COLO668 (cell line): ENCODE measurements around the gene KIAA1217.
"Not testable (repeated sequence)": the region's sequence is repeated elsewhere in the genome, so short reads cannot be mapped to it uniquely, and the experiment has no call there.

ENCODE experiments used
- DNase-seq: peaks from one replicate; lab custom pipeline; 2025; ENCODE audit not compliant: unreplicated experiment; lab: John Stamatoyannopoulos, UW

KIAA1217 gene

DNA sequence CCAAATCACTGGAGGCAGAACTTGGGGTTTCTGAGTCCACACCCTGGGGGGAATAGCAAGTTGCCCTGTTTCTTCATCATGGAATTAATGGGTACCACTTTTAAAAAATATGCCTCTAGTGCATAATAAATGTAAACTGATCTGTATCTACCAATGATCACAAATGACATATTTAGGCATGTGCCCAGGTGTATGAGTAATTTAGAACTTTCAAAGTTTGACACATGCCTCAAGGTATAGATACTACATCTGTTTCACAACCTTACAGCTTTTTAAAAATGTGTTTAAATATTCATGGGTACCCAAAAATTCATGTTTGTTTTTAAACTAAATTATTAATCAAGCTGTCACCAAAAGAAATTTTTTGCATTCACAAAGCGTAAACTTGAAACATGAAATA lies 226.0 kb downstream of the KIAA1217 start:
- no peak for DNase-seq

DNA sequence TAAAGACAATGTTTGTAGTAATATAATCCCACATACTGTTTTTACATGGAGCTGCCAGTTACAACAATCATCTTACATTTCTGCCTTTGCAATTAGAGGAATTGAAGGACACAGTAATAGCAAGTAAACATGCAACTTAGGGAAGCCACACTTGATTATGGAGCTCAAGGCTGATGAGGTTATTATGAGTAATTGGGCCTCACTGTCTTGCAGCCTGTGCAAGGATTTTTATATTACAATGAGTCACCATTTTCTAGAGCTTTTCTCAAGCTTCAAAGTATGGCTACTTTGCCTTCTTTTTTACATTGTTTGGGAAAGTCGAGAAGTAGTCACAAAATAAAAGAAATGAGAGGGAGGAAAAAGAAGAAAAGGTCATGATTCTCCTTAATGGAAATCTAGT lies 226.4 kb downstream of the KIAA1217 start:
- DNase-seq: no peak

DNA sequence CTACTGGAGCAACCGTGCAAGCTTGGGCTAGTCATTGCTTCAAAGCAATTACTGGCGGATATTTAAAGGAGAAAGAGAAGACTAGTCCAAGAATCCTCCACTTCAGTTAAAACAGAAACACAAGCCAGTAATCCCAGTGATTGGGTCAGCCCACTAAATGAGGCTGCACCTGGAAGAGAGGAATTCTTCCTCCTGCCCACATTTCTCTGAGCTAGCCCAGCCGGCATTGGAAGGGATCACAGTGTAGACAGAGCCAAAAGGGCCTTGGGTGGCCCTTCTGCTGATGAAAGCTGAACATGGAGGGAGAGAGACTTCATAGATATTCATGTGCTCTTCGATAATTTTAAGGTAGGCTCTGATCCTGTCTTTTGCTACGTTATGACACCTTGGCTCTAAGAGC lies 228.4 kb downstream of the KIAA1217 start:
- DNase-seq: no peak

DNA sequence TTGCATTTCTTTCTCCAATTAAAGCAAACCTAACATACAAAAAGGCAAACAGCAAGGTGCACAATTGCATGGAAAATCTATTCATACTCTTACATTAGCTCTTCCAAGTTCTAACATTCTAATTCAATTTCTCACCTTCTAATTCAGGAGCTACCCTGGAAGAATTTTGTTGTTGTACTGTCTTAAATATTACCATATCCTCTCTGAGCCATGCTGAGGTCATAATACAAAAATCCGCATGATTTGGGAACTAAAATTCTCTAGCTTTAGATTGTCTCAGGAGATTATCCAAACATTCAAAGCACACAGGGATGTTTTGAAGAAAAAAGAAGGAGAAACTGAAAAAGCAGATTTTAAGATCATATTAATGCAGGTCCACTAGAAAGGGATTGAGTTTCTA lies 229.9 kb downstream of the KIAA1217 start:
- no peak for DNase-seq

DNA sequence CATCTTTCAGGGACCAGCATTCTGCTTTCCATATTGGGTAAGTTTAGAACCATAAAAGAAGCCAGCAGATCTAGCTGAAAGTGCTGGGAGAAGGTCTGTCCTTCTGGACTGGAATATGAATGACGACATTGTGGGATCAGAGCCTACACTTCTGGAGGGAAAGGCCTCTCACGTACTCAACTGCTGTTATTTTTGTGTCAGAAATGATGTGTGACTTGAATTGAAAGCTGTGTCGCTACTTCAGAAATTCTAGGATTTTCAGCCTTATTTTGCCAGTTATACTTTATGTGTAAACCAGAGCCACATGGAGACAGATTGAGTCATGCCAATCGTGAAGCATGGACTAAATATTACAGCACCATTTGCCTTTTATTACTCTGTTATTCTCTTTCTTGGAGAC lies 231.0 kb downstream of the KIAA1217 start:
- no peak for DNase-seq

DNA sequence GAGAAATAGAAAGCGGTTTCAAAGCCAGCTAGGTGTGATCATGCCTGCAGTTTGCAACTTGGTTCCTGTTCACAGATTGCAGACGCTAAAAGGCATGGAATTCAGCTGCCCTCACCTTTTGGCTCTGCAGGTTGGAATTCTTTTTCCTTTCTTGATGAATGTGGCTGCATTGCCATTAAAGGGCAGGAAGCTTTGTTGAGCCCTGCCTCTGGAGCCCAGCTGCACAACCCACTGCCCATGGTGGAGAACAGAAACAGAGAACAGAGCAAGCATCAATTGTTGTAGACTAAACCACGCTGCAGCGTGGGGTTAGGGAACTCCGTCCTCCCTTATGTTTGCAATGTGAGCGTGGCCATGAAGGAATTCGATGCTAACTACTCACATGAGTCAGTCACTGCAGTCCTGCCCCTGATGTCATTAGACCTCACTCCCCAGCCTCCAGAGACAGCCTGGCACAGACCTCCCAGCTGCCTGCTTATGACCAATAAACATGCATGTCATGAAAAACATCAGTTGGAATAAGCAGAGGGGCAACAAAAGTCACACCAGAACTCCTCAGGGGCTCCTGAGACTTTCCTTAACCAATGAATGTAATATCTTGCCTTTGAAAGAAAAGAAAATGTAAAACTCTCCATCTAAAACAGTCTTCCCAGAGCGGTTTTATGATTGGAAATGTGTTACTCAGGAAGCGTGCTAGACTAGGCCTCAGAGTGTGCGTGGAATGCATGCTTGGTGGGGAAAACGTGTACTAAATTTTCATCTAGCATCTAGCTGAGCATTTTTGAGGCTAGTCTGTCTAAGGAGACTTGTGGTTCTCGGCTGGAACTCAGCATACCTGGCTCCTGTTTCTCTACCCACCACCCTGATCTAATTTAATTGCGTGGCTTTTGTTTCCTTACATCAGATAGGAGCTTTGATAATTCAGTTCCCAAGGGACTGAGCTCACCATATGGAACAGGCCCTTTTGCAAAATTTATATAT lies 232.2 kb downstream of the KIAA1217 start:
- no peak for DNase-seq

DNA sequence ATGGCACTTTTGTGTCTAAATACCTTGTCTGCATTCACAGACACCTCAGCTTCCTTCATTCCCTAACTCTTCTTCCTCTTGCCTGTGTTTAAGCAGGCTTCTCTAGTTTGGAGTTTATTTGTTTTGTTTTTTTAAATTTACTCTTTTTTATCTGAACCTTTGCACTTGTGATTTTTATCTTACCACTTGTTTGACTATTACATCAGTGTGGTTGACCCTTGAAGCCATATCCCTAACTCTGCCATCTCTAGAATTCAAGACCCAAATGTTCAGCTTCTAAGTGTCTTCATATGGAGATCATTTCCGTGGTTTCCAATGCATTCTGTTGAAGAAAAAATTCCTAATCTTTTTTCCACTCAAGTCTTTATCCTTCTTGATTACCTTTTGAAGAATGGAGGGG lies 233.3 kb downstream of the KIAA1217 start:
- DNase-seq: no peak

DNA sequence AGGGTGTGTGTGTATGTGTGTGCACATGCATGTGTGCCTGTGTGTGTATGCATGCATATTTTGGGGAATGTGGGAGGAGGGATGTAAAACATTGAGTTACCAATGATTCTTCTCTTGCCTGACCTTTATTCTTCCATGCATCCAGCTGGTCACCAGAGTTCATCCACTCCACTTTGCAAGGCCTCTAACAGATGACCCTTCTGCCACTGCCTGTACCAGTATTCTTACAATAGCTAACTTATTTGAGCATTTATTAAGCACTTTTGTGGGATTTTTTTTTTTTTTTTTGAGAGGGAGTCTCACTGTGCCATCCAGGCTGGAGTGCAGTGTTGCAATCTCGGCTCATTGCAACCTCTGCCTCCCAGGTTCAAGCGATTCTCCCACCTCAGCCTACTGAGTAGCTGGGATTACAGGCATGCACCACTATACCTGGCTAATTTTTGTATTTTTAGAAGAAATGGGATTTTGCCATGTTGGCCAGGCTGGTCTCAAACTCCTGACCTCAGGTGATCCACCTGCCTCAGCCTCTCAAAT lies 233.8 kb downstream of the KIAA1217 start:
- not testable (repeated sequence) for DNase-seq

DNA sequence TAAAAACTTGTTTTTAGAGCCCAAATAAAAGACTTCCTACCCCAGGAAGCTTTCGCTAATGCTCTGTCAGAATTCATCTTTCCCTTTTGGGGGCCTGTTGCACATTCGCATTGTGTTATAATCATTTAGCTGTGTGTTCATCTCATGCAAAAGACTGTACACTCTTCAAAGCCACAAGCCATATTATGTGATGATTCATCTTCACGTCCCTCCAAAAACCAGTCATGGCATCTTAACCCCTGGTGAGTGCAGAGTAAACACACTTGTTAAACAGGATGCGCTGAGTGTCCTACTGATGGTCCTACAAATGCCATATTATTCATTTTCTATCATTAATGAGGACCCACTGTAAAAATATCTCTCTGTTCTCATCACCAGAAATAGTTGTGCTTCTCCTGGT lies 235.4 kb downstream of the KIAA1217 start:
- no peak for DNase-seq

DNA sequence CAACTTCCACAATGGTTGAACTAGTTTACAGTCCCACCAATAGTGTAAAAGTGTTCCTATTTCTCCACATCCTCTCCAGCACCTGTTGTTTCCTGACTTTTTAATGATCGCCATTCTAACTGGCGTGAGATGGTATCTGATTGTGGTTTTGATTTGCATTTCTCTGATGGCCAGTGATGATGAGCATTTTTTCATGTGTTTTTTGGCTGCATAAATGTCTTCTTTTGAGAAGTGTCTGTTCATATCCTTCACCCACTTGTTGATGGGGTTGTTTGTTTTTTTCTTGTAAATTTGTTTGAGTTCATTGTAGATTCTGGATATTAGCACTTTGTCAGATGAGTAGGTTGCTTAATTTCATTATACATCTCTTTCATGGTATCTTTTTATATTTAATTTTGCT lies 237.0 kb downstream of the KIAA1217 start:
- DNase-seq: not testable (repeated sequence)

DNA sequence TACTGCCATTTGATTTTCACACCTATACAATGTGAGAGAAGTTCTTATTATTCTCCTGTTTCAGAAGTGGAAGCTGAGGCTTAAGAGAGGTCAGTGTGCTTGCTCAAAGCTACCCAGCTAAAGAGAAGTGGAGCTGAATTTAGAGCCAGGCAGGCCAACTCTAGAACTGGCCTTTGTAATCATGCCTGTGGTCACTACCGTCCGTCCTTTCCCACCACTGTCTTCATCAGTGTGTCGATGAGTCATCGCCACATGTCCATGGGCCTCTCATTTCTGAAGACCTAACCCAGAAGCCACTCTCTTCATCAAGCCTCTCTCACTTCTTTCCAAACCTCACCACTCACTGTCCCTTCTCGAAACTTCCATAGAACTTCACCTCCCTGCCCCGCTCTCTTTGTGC lies 237.8 kb downstream of the KIAA1217 start:
- DNase-seq: no peak

DNA sequence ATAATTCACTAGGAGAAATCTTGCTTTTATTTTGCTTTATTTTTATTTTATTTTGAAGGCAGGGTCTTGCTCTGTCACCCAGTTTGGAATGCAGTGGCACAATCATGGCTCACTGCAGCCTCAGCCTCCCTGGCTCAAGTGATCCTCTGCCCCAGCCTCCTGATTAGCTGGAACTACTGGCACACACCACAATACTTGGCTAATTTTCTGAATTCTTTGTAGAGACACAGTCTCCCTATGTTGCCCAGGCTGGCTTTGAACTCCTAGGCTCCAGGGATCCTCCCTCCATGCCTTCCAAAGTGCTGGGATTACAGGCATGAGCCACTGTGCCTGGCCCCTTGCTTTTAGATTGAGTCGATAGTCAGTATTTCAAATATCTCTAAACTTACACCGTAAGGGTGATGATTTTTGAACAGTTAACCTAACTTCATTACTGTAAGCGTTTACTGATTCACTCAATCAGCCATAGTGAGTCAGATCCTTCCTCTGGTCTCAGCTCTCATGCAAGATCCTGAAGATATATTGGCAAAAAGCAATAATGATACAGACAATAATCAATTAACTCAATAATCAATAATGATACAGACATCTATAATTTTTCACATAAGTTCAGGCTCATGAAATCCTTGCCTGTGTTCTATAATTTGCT lies 239.5 kb downstream of the KIAA1217 start:
- no peak for DNase-seq

DNA sequence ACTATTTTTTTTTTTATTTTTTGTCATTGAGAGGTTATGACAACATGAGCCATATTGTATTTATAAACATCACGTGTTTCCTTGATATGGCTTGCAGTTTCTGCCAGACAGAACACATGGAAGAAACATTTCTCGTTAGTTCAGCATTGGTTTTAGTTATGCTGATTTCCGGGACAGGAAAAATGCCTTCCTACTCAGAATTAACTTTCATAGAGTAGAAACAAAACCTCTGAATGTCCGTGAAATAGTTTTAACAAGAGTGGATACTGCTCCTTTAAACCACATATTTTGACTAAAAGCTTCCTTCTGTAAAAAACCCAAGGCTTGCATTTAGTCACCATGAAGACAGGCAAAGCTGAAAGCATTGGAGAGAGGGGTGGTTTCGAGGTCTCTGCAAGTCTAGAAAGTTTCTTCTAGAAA lies 240.4 kb downstream of the KIAA1217 start:
- DNase-seq: no peak

DNA sequence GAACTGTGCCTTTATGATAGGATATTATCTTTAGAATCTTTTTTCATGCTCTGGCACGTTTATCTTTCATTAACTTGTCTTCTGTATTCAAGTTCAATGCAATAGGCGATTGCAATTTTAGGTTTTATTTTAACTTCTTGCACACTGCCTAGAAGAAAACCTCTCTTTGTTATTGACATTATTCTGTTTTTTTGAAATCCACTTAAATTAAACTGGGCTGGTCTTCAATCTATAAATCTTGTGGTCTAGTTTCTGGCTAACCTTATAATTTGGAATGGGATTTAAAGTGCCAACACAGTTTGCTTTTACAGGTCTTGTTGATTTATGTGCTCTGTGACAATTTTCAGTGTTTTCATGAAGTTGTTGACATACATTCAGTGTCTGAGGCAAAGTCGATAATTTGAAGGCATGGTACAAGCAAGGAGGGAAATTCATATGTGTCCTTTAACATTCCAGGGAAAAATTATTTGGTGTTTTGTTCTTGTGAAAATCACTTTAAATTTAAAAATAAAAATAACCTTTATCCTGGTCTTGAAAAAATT lies 240.9 kb downstream of the KIAA1217 start:
- no peak for DNase-seq

DNA sequence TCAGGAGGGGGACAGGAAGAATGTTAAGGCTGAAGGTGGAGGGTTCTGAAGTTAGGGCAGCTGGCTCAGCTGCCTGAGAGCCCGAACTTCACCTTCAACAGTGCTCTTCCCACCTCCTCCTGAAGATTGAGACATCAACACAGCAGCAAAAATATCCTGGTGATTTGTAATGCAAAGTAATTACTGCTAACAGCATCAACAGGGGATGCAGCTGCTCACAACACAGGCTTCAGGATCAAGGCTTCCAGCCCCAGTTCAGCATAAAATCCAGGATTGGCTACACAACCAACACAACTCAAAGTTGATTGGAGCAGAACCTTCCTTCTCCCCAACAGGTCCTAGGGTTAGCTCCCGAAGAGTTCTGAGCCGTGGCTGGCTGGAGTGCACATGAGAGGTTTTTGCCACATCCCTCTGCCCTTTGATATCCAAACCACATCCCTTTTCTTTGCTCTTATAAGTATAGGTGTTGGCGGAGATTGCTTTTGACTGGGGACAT lies 242.4 kb downstream of the KIAA1217 start:
- DNase-seq: no peak

DNA sequence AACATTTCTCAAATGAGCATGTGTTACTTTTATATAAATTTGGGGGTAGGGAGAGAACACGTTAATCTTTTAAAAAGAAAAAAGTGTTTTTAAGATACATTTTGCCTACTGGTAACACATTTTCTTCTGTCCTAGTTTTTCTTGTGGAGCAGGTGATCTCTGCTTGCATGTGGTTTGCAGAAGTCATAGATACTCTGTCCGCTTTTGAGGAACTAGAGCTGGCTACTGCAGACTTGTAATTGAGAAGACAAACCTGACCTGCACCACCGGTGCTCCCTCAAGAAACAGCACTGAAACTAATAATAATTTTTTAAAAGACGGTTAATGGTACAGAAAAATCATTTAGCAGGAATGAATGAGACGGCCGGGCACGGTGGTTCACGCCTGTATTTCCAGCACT lies 243.1 kb downstream of the KIAA1217 start:
- DNase-seq: no peak

DNA sequence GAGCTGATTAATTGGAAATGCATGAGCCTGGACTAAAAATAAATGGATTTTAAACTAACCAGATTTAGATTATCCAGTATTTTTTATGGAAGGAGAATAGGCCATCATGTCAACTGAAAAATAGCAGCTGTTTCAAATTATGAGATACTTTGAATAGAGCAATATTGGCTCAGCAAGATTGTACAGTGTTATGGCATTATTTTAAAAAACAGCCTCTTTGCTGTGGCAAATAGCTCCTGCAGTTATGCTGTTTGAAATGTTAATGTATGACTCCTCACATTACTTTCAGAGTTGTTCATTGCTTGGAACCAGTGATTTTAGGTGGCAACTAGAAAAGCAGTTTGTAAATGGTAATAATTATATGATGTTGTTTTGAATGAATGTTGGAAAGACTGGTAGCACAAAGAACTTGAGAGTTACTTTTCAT lies 244.5 kb downstream of the KIAA1217 start:
- no peak for DNase-seq

DNA sequence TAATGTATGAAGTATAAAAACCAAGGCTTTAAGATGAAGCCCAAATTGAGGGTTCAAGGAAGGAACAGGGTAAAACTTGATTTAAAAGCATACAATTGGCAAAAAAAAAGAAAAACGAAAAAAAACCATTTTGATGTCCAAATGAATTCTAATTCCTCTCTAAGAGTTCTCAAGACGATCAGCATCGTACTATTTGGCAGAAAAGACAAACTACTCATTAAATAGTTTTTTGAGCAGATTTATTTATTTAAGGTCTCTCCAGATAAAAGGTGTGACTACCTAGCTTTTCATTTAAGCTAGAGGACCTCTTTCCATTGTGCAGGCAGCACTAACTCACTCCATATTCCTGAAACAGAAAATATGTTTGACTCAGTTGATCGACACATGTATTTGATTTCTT lies 245.0 kb downstream of the KIAA1217 start:
- DNase-seq: no peak

DNA sequence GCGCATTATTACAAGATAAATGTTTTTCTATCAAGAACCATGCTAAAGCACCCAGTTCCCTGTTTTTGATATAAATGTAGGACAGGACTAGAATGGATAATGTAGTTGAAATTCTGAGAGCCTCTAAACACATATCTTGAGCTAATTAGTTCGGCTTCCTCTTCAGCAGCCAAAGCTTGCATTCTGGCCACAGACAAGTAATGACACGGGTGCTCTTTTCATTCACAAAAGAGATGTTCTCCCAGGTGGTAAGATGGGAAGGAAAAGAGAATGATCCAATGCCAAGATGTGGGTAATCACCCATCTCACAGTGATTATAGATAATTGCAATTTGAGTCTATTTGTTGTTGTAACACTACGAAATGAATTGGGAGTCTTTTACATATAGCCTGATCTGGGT lies 246.5 kb downstream of the KIAA1217 start:
- DNase-seq: no peak

DNA sequence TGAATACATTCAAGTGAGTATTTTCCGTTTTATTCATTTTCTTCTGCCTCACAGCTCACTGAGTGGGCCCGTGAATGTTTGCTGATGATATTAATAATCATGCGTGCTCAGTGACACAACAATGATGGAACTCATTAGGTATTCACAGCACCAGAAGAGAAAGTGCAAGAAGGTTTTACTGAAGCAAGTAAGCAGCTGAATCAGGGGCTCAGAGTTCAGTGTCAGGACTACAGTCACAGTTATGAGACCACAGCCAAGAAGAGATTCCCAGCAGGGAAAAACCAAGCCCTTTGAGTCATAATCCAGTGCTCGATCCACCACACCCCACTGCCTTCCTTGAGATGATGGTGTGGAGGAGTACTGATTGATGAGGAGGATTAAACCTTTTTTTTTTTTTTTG lies 247.4 kb downstream of the KIAA1217 start:
- DNase-seq: no peak

DNA sequence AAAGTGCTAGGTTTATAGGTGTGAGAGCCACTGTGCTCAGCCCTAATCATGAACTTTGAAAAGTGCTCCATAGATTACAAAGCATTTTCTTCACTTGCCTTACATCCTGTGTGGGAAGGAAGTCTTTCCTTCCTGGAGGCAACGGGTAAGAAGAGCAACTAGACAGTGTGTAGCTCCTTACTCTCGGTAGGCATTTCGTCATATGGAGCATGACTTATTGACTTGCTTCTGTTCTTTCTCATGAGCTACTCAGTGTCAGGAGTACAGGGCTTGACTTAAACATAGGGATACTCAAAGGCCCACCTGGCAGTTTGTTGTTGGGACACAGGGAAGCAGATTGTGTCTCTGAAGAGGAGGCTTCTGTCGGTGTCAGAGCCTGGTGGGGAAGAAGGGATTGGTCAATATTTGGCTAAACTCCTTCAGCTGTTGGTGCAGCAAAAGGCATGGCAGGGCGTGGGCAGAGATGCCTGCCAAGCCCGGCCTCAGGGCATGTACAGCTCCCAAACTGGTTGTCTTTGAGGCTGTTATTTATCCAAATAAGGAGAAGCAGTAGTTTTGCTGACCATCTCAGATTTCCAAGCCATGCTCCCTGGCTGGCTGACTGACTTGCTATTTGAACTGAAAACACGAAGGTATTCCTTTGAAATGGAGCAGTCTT lies 248.9 kb downstream of the KIAA1217 start:
- no peak for DNase-seq
